NCI-H2227 (cell line): ENCODE data around the gene ASS1.

Source experiments
- DNase-seq: peaks from one replicate; lab custom pipeline; 2025; ENCODE audit not compliant: unreplicated experiment; lab: John Stamatoyannopoulos, UW

The ASS1 gene

DNA sequence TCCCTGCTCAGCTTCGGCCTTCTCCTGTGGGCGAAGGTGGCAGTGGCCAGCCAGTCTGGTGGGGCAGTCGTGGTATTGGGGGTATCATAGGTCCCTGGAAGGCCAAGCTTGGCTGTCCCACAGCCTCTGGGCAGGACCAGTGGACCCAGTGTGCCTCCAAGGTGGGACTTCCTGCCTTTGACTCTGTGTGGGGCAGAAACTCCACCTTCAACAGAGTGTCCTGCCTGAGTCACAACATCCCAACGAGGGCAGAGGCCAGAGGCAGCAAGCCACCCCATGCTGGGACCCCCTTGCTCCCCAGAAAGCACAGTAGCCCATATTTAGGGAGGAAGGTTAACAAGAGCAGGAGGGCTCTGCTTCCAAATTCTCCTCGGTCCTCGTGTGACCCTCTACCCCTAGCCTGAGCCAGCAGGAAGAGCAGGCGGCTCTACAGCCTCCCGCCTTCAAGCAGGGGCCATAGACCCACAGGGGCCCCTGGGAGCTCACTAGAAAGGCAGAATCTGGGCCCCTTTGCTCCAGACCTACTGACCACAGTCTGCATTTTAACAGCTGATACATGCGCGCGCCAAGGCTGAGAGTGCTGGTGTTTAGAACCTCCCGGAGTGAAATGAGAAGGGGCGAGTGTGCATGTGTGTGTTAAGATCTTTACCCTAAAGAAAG is 83.0 kb downstream of the ASS1 start:
- DNase-seq: no peak

- DNase-seq: no peak
Observed at GRCh38 chr9:130528674-130529073, 83.9 kb downstream of the ASS1 start.

DNA sequence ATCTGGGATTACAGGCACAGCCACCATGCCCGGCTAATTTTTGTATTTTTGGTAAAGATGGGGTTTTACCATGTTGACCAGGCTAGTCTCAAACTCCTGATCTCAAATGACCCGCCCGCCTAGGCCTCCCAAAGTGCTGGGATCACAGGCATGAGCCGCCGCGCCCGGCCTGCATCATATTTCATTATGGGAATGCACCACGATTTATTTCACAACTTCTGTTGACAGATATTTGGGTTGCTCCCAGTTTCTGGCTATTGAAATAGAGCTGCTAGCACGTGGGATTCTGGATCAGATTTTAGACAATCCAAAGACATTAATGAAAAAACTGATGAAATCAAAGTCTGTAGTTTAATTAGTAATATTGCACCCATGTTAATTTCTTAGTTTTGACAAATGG is 86.2 kb downstream of the ASS1 start:
- no peak for DNase-seq

DNA sequence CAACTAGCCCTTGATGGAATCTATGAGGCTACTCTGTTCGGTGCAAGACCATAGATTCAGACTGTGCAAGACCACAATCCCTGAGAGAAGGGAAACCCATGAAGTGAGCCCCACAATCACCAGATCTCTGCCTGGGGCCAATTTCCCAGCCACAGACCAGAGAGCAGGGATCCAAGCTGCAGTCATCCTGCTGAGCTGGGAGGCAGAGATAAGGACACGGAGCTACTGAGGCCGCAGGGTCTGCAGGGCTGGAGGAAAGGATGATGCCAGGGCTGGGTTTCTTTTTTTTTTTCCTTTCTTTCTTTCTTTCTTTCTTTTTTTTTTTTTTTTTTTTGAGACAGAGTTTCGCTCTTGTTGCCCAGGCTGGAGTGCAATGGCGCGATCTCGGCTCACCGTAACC is 86.9 kb downstream of the ASS1 start:
- no peak for DNase-seq

- DNase-seq: no peak
Observed at GRCh38 chr9:130532426-130533080, 87.8 kb downstream of the ASS1 start.

DNA sequence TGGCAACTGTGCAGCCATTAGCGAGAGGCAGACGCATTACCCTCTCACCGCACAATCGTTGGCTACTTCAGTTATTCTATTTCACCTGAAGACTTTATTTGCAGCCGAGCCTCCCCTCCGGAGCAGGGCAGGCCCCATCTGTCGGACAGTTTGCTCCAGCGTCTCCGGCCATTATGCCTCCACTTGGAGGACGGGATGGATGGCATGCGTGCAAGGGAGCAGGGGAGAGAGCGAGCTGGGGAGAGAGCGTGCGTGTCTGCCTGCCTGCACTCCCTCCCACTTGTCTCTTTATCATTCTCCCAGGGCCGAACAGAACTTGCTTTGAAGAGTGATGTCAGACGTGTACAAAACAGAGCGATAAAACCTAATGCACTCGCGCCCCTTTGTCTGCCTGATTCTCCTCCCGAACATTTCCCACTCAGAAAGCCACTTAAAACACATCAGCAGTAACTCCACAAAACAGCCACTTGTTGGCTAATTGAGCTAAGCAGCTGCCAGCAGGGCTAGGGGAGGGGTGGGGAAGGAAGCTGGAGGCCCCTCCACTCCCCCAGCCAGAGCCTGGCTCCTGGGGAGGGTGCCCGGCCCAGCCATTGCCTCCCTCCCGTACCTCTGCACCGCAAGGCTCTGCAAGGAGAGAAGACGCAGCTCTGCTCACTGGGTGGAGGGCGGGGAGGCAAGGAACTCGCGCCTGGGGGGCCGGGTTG is 91.2 kb downstream of the ASS1 start:
- DNase-seq: peak; percentile 87

DNA sequence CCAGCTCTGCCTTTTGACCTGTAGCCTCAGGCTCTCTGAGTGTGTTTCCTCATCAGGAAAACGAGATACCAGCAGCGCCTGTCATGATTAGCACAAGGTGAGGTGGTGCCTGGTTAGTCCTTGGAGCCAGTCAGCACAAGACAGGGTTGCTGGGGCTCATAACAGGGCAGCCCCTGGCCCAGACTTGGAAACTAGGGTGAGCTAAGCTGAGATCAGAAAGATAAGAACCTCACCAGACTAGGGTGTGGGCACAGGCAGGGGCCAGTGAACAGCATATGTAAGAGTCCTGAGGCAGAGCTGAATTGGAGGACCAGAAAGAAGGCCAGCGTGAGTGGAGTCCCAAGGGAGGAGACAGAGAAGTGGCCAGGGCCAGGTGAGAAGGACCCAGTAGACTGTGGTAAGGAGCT is 91.9 kb downstream of the ASS1 start:
- no peak for DNase-seq

DNA sequence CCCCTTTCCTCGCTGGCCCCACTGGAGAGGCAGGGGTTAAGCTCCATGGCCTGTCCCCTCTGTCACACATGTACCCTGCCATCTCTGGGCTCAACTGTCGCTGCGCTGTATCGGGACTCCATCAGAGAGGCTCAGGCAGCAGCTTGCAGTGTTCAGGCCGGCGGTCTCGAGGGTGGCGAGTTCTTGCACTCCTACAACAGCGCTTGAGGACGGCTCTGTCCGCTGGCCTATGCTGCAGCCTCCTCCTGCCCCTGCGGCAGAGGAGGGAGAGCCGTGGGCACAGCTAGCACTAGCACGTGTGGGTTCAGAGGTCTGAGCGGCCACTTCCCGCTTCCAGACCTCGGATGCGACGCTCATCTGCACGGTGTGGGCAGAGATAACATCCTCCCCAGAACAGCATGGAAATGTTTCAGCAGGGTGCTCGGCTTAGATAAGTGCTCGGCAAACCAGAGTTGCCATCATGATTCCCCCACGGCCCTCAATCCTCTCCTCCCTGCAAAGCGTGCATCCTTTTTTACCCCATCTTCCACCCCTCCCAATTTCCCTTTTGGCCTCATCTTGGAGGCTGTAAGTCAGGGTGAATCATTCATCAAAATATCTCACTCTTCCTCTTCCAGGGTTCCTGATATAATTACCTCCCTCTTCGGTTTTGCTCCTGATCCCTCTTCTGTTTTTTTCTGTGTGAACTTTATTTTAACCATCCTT is 92.7 kb downstream of the ASS1 start:
- no peak for DNase-seq

- no peak for DNase-seq
Observed at GRCh38 chr9:130539420-130540223, 94.9 kb downstream of the ASS1 start.

- DNase-seq: no peak
Observed at GRCh38 chr9:130541533-130541932, 96.8 kb downstream of the ASS1 start.

DNA sequence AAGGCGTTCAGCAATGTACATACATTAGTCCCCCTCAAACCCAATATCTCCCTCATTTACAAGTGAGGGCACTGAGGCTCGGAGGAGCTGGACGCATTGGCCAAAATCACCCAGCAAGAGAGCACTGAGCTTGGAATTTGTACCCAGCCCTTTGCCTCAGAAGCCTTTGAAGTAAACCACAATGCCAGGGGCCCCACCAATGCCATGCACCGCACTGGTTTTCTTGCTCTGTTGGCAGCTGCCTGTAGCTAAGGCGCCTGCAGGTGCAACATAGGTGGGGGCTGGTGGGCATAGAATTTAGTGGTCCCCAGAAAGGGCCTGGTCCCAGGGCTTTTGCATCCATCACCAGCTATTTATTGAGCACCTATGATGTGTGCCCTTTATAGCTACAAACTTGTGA is 97.3 kb downstream of the ASS1 start:
- DNase-seq: no peak

DNA sequence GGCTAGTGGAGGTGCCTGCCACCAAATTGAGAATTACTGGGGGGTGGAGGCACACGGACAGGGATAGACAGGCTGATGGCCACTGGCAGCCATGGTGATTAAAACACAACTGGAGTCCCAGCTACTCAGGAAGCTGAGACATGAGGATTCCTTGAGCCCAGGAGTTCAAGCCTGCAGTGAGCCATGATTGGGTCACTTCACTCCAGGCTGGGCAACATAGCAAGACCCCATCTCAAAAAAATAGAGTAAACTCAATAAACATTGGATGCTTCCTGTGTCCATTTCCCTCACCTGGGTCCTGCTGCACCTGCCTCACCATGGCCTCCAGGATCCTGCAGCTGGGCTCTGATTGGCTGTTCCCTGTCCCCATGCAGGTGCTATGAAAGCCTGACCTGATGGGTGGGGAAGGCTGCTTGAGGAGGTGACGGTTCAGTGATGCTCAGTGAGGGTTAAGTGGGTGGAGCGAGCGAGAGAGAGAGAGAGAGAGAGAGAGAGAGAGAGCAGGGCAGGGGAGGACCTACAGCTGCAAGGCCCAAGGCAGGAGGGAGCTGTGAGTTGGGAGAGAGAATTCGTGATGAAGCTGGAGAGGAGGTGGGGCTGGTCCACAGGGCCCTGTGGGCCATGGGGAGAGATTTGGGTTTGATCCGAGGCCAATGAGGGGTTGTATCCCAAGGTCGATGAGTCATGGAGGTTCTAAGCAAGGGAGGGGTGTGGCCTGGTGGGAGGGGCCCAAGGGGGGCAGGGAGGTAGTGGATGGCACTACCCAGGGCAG is 97.9 kb downstream of the ASS1 start:
- no peak for DNase-seq

DNA sequence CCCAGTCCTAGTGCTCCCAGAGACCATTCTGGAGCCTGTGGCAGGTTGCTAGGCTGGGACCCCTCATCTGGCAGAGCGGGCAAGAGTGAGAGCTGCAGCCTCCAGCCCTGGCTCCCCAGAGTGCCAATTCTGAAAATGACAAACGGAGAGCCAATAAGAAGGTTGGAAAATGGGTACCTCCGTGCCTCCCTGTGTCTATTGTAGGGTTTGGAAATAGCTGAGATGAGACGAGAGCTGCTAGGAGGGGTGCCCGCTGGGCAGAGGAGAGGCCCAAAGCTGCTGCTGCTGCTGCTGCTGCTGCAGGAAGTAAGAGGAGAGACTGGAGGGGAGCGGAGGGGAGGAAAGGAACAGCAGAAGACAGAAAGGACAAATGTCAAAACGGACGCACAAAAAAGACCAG is 98.6 kb downstream of the ASS1 start:
- peak; percentile 72 for DNase-seq

DNA sequence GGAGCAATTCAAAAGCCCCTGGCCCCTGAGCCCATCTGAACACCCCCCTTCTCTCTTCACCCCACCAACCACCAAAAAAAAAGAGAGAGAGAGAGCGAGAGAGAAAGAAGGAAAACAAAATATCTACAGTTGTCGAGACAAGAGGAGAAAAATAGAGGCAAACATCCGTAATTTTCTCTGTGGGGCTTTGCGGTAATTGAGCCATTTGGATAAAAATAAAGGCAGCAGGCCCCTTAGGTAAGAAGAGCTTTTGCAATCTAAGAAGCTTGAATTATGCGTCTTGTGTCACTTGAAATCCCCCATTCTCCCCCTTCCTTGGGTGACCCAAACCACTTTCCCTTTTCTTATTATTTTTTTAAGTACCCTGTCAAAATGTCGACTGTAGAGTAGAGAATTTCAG is 99.1 kb downstream of the ASS1 start:
- peak; percentile 78 for DNase-seq

GRCh38 chr9:130544364-130544763 is 99.6 kb downstream of the ASS1 start:
- no peak for DNase-seq

GRCh38 chr9:130548103-130548502 is 103.3 kb downstream of the ASS1 start:
- DNase-seq: no peak

DNA sequence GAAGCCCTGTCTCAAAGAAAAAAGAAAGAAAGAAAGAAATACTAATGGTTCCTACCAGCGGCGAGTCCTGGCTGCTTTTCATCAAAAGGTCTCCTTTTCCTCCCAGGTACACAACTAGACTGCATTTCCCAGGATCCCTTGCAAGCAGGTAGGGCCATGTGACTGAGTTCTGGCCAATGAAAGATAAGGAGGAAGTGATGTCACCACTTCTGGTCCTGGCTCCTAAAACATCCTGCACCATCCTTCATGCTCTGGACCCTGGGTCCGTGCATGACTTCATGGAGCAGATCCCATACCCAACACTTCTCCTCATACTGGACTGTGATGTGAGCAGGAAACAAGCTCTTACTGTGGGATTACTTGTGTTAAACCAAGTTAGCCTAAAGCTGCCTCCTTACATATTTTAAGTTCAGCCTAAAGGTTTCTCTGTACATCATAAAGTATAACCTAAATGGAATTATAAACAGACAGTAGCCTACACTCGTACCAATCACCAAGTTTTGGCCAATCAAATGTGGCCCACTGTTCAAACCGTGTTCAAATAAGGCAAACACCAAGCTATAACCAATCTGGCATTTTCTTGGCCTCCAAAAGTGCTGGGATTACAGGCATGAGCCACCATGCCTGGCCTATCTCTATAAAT is 104.5 kb downstream of the ASS1 start:
- DNase-seq: peak; percentile 30
